SK-N-SH (cell line): Measurements from ENCODE around the gene PDE6D. TPM values are rescaled to one million over a fixed set of nuclear protein-coding genes. Genes with fewer than 3 reads are reported as not detected.

Experiments
- CTCF ChIA-PET: fragments of 300-600, 350-600 bp; formaldehyde crosslinking; extraction: SDS; loops from one replicate; lab custom pipeline; 2021; lab: Yijun Ruan, JAX
- POLR2A ChIA-PET: fragments of 350-600 bp; sonication (Branson Sonifier 250); formaldehyde crosslinking; extraction: SDS; loops from one replicate; lab custom pipeline; 2020; ENCODE audit warnings: antibody characterized with exemption, inconsistent platforms; lab: Yijun Ruan, JAX
- DNase-seq: peaks from one replicate; pipeline ENCODE4 v3.0.0; 2012
- H2AFZ ChIP-seq: fragments of 200-600 bp; sonication (generic); 2 replicates; pipeline ENCODE4 v1.8.1; 2016; ENCODE audit warnings: antibody characterized with exemption, mild to moderate bottlenecking, low read depth
- H3F3A ChIP-seq: fragments of 200-600 bp; sonication (generic); replicated peaks from 2 replicates; pipeline ENCODE3; 2016; ENCODE audit warnings: antibody characterized with exemption, mild to moderate bottlenecking; ENCODE audit not compliant: insufficient read depth
- H3K27ac ChIP-seq, 2 experiments: fragments of 200-500 bp in 1 of 2; fragments of 200-600 bp in 1 of 2; sonication (Bioruptor generic) in 1 of 2; sonication (generic), shearing (Covaris generic) in 1 of 2; 2 replicates each; pipeline versions ENCODE4 v1.5.1 to v1.6.1; 2014 to 2016; ENCODE audit warnings: low read depth in 2 of 2, inconsistent platforms in 1 of 2, low read length in 1 of 2, mild to moderate bottlenecking in 1 of 2, mixed read lengths in 1 of 2
- H3K27me3 ChIP-seq: fragments of 200-600 bp; sonication (generic), shearing (Covaris generic); 2 replicates; pipeline ENCODE4 v1.6.1; 2016; ENCODE audit warnings: mixed run types; ENCODE audit not compliant: insufficient read depth
- H3K36me3 ChIP-seq, 2 experiments: fragments of 200-500 bp in 1 of 2; fragments of 200-600 bp in 1 of 2; sonication (Bioruptor generic) in 1 of 2; sonication (generic) in 1 of 2; replicated peaks in 1 of 2; 2 replicates each; pipeline versions ENCODE3 to v1.5.1; 2014 to 2016; ENCODE audit warnings: low read length in 1 of 2, mild to moderate bottlenecking in 1 of 2; ENCODE audit not compliant: insufficient read depth in 2 of 2, control insufficient read depth in 1 of 2
- H3K4me1 ChIP-seq, 2 experiments: fragments of 200-500 bp in 1 of 2; fragments of 200-600 bp in 1 of 2; sonication (Bioruptor generic) in 1 of 2; sonication (generic), shearing (Covaris generic) in 1 of 2; 2 replicates each; pipeline versions ENCODE4 v1.5.1 to v1.6.1; 2014 to 2016; ENCODE audit warnings: low read depth in 1 of 2, low read length in 1 of 2, mixed run types in 1 of 2; ENCODE audit not compliant: insufficient read depth in 2 of 2, control insufficient read depth in 1 of 2
- H3K4me2 ChIP-seq: fragments of 200-600 bp; sonication (generic), shearing (Covaris generic); 2 replicates; pipeline ENCODE4 v1.6.1; 2017; ENCODE audit warnings: mixed run types
- H3K4me3 ChIP-seq, 2 experiments: fragments of 200-500 bp in 1 of 2; fragments of 200-600 bp in 1 of 2; sonication (Bioruptor generic) in 1 of 2; sonication (generic), shearing (Covaris generic) in 1 of 2; 2 replicates each; pipeline versions ENCODE4 v1.5.1 to v1.8.1; 2014 to 2016; ENCODE audit warnings: low read depth in 2 of 2, inconsistent platforms in 1 of 2, low read length in 1 of 2, mild to moderate bottlenecking in 1 of 2, mixed read lengths in 1 of 2, moderate library complexity in 1 of 2
- H3K79me2 ChIP-seq: fragments of 200-600 bp; sonication (generic); 2 replicates; pipeline ENCODE4 v1.8.1; 2017; ENCODE audit warnings: mild to moderate bottlenecking; ENCODE audit not compliant: insufficient read depth
- H3K9ac ChIP-seq: fragments of 200-600 bp; sonication (generic); 2 replicates; pipeline ENCODE4 v1.6.1; 2017; ENCODE audit warnings: mixed run types
- H3K9me2 ChIP-seq: fragments of 200-600 bp; sonication (generic); 2 replicates; pipeline ENCODE4 v1.6.1; 2017; ENCODE audit warnings: mixed run types
- H3K9me3 ChIP-seq: fragments of 200-600 bp; sonication (generic); 2 replicates; pipeline ENCODE4 v1.6.1; 2017; ENCODE audit warnings: mixed run types, mild to moderate bottlenecking, moderate library complexity
- H4K20me1 ChIP-seq: fragments of 200-600 bp; sonication (generic); 2 replicates; pipeline ENCODE4 v1.6.1; 2017; ENCODE audit warnings: mild to moderate bottlenecking, mixed run types; ENCODE audit not compliant: insufficient read depth
- CTCF ChIP-seq: fragments of 200-600 bp; sonication (generic); IDR thresholded peaks from 2 replicates; pipeline ENCODE4 v1.6.1; 2017; ENCODE audit warnings: antibody characterized with exemption, mild to moderate bottlenecking, moderate library complexity
- EP300 ChIP-seq, 2 experiments: IDR thresholded peaks; 2 replicates each; pipeline versions ENCODE4 v1.4.0 to v1.6.1; 2012; ENCODE audit warnings: borderline replicate concordance in 1 of 2, low read depth in 1 of 2, low read length in 1 of 2
- EZH2phosphoT487 ChIP-seq: fragments of 200-600 bp; sonication (generic); IDR thresholded peaks from 2 replicates; pipeline ENCODE4 v1.6.1; 2017; ENCODE audit warnings: low read depth, mixed run types, mild to moderate bottlenecking, antibody characterized with exemption, moderate library complexity, borderline replicate concordance
- FOSL2 ChIP-seq: IDR thresholded peaks from 2 replicates; pipeline ENCODE4 v1.4.0; 2012; ENCODE audit warnings: low read depth, mild to moderate bottlenecking, moderate library complexity, borderline replicate concordance
- FOXJ3 ChIP-seq: sonication (generic); formaldehyde crosslinking; IDR thresholded peaks from 2 replicates; pipeline ENCODE4 v1.5.1; 2020; ENCODE audit warnings: mild to moderate bottlenecking, missing genetic modification reagents
- GABPA ChIP-seq: IDR thresholded peaks from 2 replicates; pipeline ENCODE4 v1.4.0; 2012; ENCODE audit warnings: low read depth, mild to moderate bottlenecking
- GATA2 ChIP-seq: sonication (generic); formaldehyde crosslinking; IDR thresholded peaks from 2 replicates; pipeline ENCODE4 v1.5.0; 2020; ENCODE audit warnings: mild to moderate bottlenecking, missing genetic modification reagents
- IRF3 ChIP-seq: fragments of 150-350 bp; IDR thresholded peaks from 2 replicates; pipeline ENCODE4 v1.6.1; 2016; ENCODE audit warnings: mild to moderate bottlenecking, low read depth, low read length
- JUND ChIP-seq: IDR thresholded peaks from 2 replicates; pipeline ENCODE4 v1.4.0; 2012
- MXI1 ChIP-seq: IDR thresholded peaks from 2 replicates; pipeline ENCODE4 v1.6.1; 2012; ENCODE audit warnings: mild to moderate bottlenecking, low read depth, low read length, improper control_type of control experiment
- NFIC ChIP-seq: IDR thresholded peaks from 2 replicates; pipeline ENCODE4 v1.4.0; 2012; ENCODE audit warnings: borderline replicate concordance
- POLR2AphosphoS5 ChIP-seq: IDR thresholded peaks from 2 replicates; pipeline ENCODE4 v1.6.1; 2012; ENCODE audit warnings: low read depth, low read length
- RAD21 ChIP-seq: IDR thresholded peaks from 2 replicates; pipeline ENCODE4 v1.6.1; 2012; ENCODE audit warnings: mild to moderate bottlenecking, low read length
- RCOR1 ChIP-seq: fragments of 150-350 bp; IDR thresholded peaks from 2 replicates; pipeline ENCODE4 v1.6.1; 2017; ENCODE audit warnings: antibody characterized with exemption, low read length
- RXRA ChIP-seq: IDR thresholded peaks from 2 replicates; pipeline ENCODE4 v1.4.0; 2012; ENCODE audit warnings: low read depth, mild to moderate bottlenecking, borderline replicate concordance
- SMC3 ChIP-seq: IDR thresholded peaks from 2 replicates; pipeline ENCODE4 v1.6.1; 2012; ENCODE audit warnings: low read depth, low read length, improper control_type of control experiment
- TAF1 ChIP-seq: IDR thresholded peaks from 2 replicates; pipeline ENCODE4 v1.6.1; 2012; ENCODE audit warnings: low read depth, mild to moderate bottlenecking, low read length, moderate library complexity, borderline replicate concordance
- TEAD4 ChIP-seq: IDR thresholded peaks from 2 replicates; pipeline ENCODE4 v1.4.0; 2012; ENCODE audit warnings: mild to moderate bottlenecking, borderline replicate concordance; ENCODE audit not compliant: insufficient read depth
- USF1 ChIP-seq: IDR thresholded peaks from 2 replicates; pipeline ENCODE4 v1.4.0; 2012; ENCODE audit warnings: low read depth, borderline replicate concordance
- YY1 ChIP-seq: IDR thresholded peaks from 2 replicates; pipeline ENCODE4 v1.4.0; 2012; ENCODE audit warnings: low read depth, mild to moderate bottlenecking
- WGBS: methylation state at CpG from one replicate; pipeline ENCODE4 v1.1.6; 2017; ENCODE audit warnings: low lambda C conversion rate; 5-methylcytosine and 5-hydroxymethylcytosine counted together
- polyA plus RNA-seq, 3 experiments: library from polyadenylated mRNA; depleted of rRNA; stranded (reverse); fragments of >200 nt; gene quantifications; 2 replicates each; pipeline ENCODE4 v1.2.3, GENCODE V29; 2012

PDE6D gene
- polyA plus RNA-seq, 1 of the 3 experiments (the other 2 are of a cell fraction) = 33.9 TPM

- Histone ChIP-seq H3K9me2 (no peaks in the 10 kb centered on the region), H3K27ac (no peak overlapping the region), H3K36me3 (no peaks in the 10 kb centered on the region), H3K79me2 (no peaks in the 10 kb centered on the region), H2AFZ (no peak overlapping the region), H3F3A (no peaks in the 10 kb centered on the region), H3K4me3 (no peak overlapping the region), H3K4me1 (peaks cover 0 to 4% of the 10 kb centered on the region in 2 experiments; a peak in 1 of 4 replicates), H3K9me3 (no peaks in the 10 kb centered on the region), H3K9ac (no peak overlapping the region), H3K27me3 (no peaks in the 10 kb centered on the region), H3K4me2 (no peak overlapping the region)
- POLR2A ChIA-PET = no interaction called here
- CTCF ChIA-PET = interaction anchor here (1.4 kb wide), 1 partner anchor 31 kb away, joined by 6 read pairs; no protein-coding TSS in a partner anchor
- DNase-seq = no peak
- TF ChIP-seq EP300 (IDR thresholded peaks at IDR 0.05; ENCODE audit: borderline replicate concordance in 1 of 2, low read depth in 1 of 2, low read length in 1 of 2) = no peak
- TF ChIP-seq EZH2phosphoT487 = no peak
- no peak for TF ChIP-seq POLR2AphosphoS5
- no peak for TF ChIP-seq USF1
- no peak for TF ChIP-seq RCOR1
- no peak for TF ChIP-seq RAD21
- no peak for TF ChIP-seq JUND
- TF ChIP-seq MXI1 = no peak
- no peak for TF ChIP-seq NFIC
- no peak for TF ChIP-seq CTCF
- no peak for TF ChIP-seq TEAD4
- TF ChIP-seq SMC3 = no peak
- no peak for TF ChIP-seq FOXJ3
- no peak for TF ChIP-seq GABPA
- TF ChIP-seq IRF3 = no peak
- TF ChIP-seq RXRA = no peak
- TF ChIP-seq FOSL2 = no peak
- no peak for TF ChIP-seq YY1
- no peak for TF ChIP-seq TAF1
- TF ChIP-seq GATA2 = no peak
- TF ChIP-seq, all 33 proteins: peak for 0
- no peaks in the 10 kb centered on the region for H4K20me1 ChIP-seq
- 88% methylated on average over 6 of the region's 6 CpGs for WGBS
These were observed 35.6 kb downstream of the PDE6D start for GRCh38 chr2:231745303-231746038.
